ENCODE results near the gene KCNQ1.
A peak's percentile ranks its signal among the peaks of the same experiment; 100 is the strongest.

The KCNQ1 gene

DNA sequence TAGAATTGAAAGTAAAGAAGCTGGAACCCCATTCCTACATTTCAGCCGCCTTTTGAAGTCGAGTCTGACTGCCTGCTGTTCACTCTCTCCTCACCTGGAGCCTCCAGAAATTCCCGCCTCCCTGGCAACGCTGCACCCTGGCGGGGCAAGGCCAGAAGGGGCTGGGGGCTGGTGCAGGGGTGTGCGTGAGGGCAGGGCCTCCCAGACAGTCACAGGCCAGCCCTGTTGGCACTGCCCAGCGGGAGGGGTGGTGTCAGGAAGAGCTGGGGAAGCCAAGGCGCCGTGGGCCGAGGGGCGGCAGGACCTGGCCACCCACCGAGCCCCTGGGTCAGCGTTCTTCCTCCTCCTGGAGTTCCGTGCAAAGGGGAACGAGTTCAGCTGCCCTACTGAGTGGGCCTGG lies 131.7 kb downstream of the KCNQ1 start:
- TF ChIP-seq, protein P1, sequence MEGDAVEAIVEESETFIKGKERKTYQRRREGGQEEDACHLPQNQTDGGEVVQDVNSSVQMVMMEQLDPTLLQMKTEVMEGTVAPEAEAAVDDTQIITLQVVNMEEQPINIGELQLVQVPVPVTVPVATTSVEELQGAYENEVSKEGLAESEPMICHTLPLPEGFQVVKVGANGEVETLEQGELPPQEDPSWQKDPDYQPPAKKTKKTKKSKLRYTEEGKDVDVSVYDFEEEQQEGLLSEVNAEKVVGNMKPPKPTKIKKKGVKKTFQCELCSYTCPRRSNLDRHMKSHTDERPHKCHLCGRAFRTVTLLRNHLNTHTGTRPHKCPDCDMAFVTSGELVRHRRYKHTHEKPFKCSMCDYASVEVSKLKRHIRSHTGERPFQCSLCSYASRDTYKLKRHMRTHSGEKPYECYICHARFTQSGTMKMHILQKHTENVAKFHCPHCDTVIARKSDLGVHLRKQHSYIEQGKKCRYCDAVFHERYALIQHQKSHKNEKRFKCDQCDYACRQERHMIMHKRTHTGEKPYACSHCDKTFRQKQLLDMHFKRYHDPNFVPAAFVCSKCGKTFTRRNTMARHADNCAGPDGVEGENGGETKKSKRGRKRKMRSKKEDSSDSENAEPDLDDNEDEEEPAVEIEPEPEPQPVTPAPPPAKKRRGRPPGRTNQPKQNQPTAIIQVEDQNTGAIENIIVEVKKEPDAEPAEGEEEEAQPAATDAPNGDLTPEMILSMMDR (IDR thresholded peaks at IDR 0.05; ENCODE audit: low read depth, low read length), result no peak
- Histone ChIP-seq H3K4me3 (ENCODE audit: low read depth, low read length) (no peak overlapping the region), H3K27me3 (no peaks in the 10 kb centered on the region), H3K4me1 (no peaks in the 10 kb centered on the region), H3K9me3 (no peaks in the 10 kb centered on the region), H3K36me3 (no peaks in the 10 kb centered on the region)
- DNase-seq, result peak; percentile 1

DNA sequence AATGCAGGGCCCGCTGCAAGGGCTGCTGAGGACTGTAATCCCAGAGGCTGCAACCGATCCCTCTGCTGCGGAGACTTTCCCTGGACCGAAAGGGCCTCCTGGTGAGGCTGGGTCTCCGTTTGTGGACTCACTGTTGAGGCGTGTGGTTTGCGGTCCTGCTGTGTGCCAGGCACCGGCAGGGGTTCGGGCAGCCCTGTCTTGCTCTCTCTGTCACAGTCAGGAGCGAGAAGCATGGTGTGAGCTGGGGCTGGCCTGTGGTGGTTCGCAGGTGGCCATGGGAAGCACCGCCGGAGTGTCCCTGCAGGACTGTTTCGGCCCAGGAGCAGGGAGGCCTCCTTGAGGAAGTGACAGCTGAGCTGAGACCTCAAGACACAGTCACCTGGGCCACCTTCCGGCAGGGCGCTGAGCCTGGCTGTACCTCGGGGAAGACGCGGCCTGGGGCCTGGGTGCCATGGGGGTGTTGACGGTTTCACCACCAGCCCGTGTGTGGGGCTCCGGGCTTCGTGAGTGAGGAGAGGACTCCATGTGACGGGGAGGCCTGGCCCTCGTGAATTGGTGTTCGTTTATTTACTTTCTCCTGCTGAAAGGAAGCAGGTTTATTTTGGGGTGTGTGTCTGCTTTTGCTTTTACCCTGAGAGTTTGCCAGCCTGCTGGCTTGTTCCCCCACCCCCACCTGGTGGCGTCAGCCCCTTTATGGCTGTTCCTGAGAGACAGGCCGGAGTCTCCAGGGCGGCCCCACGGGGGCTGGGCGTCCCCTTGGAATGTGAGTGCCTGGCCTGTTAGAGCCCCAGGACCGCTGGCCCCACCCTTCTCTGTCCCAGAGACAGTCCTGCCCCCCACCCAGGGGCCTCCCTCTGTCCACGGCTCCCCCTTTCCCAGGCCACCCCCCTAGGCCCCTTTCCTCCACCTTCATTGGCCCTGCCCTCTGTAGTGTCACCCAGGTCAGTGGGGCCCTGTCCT lies 132.5 kb downstream of the KCNQ1 start:
- H3K27me3 ChIP-seq, result no peaks in the 10 kb centered on the region
- no peaks in the 10 kb centered on the region for H3K36me3 ChIP-seq
- TF ChIP-seq, protein P1 (IDR thresholded peaks at IDR 0.05; ENCODE audit: low read depth, low read length), result no peak
- H3K9me3 ChIP-seq, result no peaks in the 10 kb centered on the region
- DNase-seq, result peak; percentile 0
- H3K4me1 ChIP-seq, result no peaks in the 10 kb centered on the region
- H3K4me3 ChIP-seq (ENCODE audit: low read depth, low read length), result no peak overlapping the region

DNA sequence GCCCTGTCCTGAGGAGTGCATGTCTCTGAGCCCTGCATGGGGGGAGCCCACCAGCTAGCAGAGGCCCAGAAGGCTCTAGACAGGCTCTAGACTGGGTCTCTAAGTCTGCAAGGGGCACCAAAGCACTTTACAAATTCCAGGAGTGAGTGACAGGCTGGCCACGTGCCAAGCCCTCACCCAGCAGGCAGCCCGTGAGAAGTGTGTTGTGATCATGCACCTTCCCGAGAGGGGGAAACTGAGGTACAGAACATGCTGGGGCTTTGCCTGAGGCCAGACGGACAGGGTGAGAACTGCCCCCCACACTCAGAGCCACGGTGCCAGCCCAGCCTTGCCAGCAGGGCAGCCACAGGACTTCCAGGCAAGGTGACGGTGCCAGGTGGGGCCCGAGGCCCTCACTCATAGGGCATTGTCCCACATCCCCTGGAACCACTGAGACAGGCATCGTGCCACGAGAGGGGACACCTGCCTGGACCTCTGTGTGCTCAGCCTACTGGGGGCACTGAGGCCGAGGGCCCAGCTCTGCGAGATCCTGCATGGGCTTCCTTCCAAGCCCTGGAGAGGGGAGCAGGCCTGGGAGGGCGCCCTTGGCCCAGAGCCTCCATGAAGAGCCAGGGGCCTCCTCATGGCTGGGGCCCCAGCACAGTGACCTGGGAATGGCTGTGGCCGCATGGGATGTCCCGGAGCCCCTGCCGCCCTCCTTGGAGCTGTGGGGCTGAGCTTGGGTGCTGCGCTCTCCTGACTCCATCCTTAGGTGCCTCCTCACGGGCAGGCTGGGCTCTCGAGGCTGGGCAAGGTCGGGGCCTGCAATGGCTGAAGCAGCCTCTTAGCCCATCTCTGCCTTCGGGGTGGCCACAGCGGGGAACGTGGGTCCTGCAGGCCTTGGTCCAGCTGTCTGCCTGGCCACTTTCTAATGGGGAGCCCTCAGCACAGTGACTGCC lies 133.5 kb downstream of the KCNQ1 start:
- Histone ChIP-seq H3K36me3 (no peaks in the 10 kb centered on the region), H3K27me3 (no peaks in the 10 kb centered on the region), H3K4me1 (no peaks in the 10 kb centered on the region), H3K9me3 (no peaks in the 10 kb centered on the region), H3K4me3 (ENCODE audit: low read depth, low read length) (no peak overlapping the region)
- TF ChIP-seq, protein P1 (IDR thresholded peaks at IDR 0.05; ENCODE audit: low read depth, low read length), result no peak
- DNase-seq, result peak; percentile 3

DNA sequence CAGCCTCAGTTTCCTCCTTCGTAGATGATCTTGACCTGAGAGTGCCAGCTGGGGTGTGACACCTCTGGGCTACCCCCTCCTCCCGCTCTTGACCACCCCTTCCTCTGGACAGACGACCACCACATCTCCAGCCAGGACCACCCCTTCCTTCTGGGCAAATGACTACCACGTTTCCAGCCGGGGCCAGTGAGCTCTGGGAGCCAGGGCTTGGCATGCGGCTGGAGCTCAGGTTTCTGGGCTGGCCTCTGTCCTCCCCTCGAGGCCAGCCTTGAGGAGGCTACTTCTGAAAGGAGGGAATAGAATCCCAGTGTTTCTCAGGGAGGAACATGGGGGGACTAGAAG lies 134.1 kb downstream of the KCNQ1 start:
- no peaks in the 10 kb centered on the region for H3K27me3 ChIP-seq
- H3K9me3 ChIP-seq, result no peaks in the 10 kb centered on the region
- no peaks in the 10 kb centered on the region for H3K36me3 ChIP-seq
- no peaks in the 10 kb centered on the region for H3K4me1 ChIP-seq
- TF ChIP-seq, protein P1 (IDR thresholded peaks at IDR 0.05; ENCODE audit: low read depth, low read length), result no peak
- peak; percentile 2 for DNase-seq
- H3K4me3 ChIP-seq (ENCODE audit: low read depth, low read length), result no peak overlapping the region

DNA sequence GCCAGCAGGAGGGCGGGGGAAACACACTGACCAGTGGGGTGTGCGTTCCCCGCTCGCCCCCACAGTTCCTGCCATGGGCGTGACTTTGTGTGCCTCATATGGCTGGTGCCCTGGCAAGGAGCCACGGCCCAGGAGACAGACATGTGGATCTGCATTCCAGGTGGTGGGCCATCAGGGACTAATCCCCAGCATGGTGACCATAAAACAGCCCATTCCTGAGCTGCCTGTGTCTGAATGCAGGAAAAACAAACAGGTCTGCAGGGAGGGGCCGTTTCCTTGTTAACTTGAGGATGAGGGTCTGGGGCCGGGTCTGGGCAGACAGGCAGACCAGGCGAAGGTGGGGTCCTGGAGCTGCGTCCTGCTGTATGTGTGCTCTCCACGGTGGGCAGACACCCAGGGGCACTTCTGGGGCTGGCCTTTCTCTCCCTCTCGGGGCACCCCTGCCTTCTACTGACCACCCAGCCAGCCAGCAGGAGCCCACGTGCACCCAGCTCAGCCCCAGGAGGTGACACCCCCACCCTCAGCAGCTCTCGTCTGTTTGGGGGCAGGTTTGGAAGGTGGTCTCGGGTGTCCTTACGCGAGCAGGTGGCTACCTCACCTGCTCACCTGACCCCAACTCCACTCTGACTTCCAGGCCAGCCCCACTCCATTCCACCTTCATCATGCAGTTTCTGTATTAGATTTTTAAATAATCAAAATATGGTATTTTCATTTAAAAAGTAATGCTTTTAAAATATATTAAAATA lies 134.7 kb downstream of the KCNQ1 start:
- H3K27me3 ChIP-seq, result no peaks in the 10 kb centered on the region

More for the DNA sequence above, 134.7 kb downstream of the KCNQ1 start:
- DNase-seq, result peak; percentile 3
- Histone ChIP-seq H3K4me1 (no peaks in the 10 kb centered on the region), H3K4me3 (ENCODE audit: low read depth, low read length) (no peak overlapping the region), H3K36me3 (no peaks in the 10 kb centered on the region), H3K9me3 (no peaks in the 10 kb centered on the region)
- TF ChIP-seq, protein P1 (IDR thresholded peaks at IDR 0.05; ENCODE audit: low read depth, low read length), result no peak

Measured in BE2C (cell line).